ENCODE results near the gene RRAGA. TPM values are rescaled to one million over a fixed set of nuclear protein-coding genes. Genes with fewer than 3 reads are reported as not detected.

RRAGA gene
- total RNA-seq, 2 experiments from 2014 or later = 36.0 to 38.0 TPM

Other genes starting within 250 kb of the RRAGA start
- under 1 TPM in 1 of 2 experiments, not detected in 1; 0.03 TPM for gene SAXO1, start 16.2 kb upstream of the RRAGA start, total RNA-seq
- gene HAUS6, start 53.5 kb downstream of the RRAGA start, total RNA-seq = 10 to 100 TPM; 14.2 to 16.5 TPM
- gene PLIN2, start 78.1 kb downstream of the RRAGA start, total RNA-seq = 10 to 100 TPM; 47.1 to 47.7 TPM
- gene DENND4C, start 181.3 kb downstream of the RRAGA start, total RNA-seq = 10 to 100 TPM; 27.4 to 29.8 TPM